HepG2 (cell line): ENCODE measurements around the gene CCL27. TPM values are rescaled to one million over a fixed set of nuclear protein-coding genes. Genes with fewer than 3 reads are reported as not detected.

Source experiments
- AGO2 ChIP-seq: fragments of 200-400 bp; formaldehyde crosslinking; optimal IDR thresholded peaks from 2 replicates; pipeline ENCODE3; 2017; ENCODE audit warnings: mild to moderate bottlenecking, low read depth, low read length, moderate library complexity
- HNF1A ChIP-seq, 2 experiments: sonication (generic) in 1 of 2; formaldehyde crosslinking in 1 of 2; IDR thresholded peaks; 2 replicates each; pipeline versions ENCODE4 v1.4.0 to v1.6.1; 2016 to 2020; ENCODE audit warnings: borderline replicate concordance in 1 of 2, low read depth in 1 of 2, mild to moderate bottlenecking in 1 of 2, missing genetic modification reagents in 1 of 2
- MTA3 ChIP-seq: sonication (generic); formaldehyde crosslinking; IDR thresholded peaks from 2 replicates; pipeline ENCODE4 v1.4.0; 2020; ENCODE audit warnings: missing genetic modification reagents
- RFX5 ChIP-seq: IDR thresholded peaks from 2 replicates; pipeline ENCODE4 v1.6.1; 2011; ENCODE audit warnings: low read depth, low read length, improper control_type of control experiment
- TARDBP ChIP-seq: sonication (generic); formaldehyde crosslinking; IDR thresholded peaks from 2 replicates; pipeline ENCODE4 v1.8.0; 2022; ENCODE audit warnings: mild to moderate bottlenecking, missing genetic modification reagents
- ZNF558 ChIP-seq: sonication (generic); formaldehyde crosslinking; IDR thresholded peaks from 2 replicates; pipeline ENCODE4 v1.9.0; 2022; ENCODE audit warnings: mild to moderate bottlenecking, missing genetic modification reagents, borderline replicate concordance
- polyA plus RNA-seq, 8 experiments: library from polyadenylated mRNA; depleted of rRNA in 3 of 8; stranded (reverse) in 7 of 8; unstranded in 1 of 8; fragments of >200 nt; fragmentation: Illumina TruSeq in 4 of 8; extraction: Trizol in 4 of 8; gene quantifications; 2 replicates each; pipeline versions ENCODE4 v1.2.1 to v1.2.3, GENCODE V29; 2011 to 2016; ENCODE audit warnings: low read depth in 4 of 8, missing spikeins in 1 of 8, mixed read lengths in 1 of 8; ENCODE audit not compliant: insufficient read depth in 1 of 8
- total RNA-seq, 5 experiments: library from RNA; depleted of rRNA; stranded (reverse); fragments of >200 nt; fragmentation: Illumina TruSeq; extraction: Trizol; gene quantifications; 2 replicates each; pipeline ENCODE4 v1.2.3, GENCODE V29; 2016; ENCODE audit warnings: low read depth in 1 of 5
- TF ChIP-seq, protein P1 (sequence below): sonication (generic); formaldehyde crosslinking; IDR thresholded peaks from 2 replicates; pipeline ENCODE4 v1.4.0; 2020; ENCODE audit warnings: missing genetic modification reagents, borderline replicate concordance

CCL27 gene
- total and polyA plus RNA-seq, 2 of the 13 experiments (the other 11 are each of a cell fraction or from before 2014, with no cell fraction given) = not detected

DNA sequence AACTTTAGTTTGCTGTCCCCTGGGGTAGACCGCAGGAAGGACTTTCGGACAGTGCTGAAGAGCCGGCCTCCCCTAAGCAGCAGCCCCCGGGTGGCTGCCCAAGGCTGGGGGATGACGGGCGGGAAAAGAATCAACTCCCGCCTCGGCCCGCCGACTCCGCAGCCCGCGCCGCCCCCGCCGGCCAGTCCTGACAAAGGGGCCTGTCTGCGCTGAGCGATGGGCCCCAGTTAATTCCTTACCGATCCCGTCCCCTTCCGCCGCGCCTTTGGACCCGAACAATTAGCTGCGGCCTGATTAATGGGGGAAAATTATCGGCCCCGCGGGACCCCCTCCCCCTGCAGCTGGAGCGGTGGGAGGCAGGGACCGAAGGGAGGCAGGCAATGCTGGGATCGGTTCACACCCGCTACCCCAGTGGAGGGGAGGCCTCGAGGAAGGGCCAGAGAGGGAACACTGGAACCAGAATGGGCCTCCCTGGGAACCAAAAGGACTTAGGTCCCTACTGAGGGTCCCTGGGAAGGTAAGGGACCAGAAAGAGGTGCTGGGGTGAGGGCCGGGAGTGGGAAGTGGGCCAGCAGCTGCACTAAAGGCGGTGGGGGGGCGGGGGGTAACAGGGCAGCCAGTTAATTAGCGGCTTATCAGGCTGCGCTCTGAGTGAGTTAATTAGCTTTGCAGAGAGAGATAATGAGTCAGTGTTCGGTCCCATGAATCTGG lies 37.8 kb downstream of the CCL27 start (continued):
- TF ChIP-seq HNF1A (IDR thresholded peaks at IDR 0.05; ENCODE audit: low read depth) (no peak), HNF1A (CRISPR knock-in tag; IDR thresholded peaks at IDR 0.05; ENCODE audit: borderline replicate concordance) (no peak), AGO2 (no peak), RFX5 (no peak), ZNF558 (CRISPR knock-in tag) (no peak), TARDBP (CRISPR knock-in tag) (no peak), MTA3 (no peak)
- TF ChIP-seq, protein P1, sequence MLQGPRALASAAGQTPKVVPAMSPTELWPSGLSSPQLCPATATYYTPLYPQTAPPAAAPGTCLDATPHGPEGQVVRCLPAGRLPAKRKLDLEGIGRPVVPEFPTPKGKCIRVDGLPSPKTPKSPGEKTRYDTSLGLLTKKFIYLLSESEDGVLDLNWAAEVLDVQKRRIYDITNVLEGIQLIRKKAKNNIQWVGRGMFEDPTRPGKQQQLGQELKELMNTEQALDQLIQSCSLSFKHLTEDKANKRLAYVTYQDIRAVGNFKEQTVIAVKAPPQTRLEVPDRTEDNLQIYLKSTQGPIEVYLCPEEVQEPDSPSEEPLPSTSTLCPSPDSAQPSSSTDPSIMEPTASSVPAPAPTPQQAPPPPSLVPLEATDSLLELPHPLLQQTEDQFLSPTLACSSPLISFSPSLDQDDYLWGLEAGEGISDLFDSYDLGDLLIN (CRISPR knock-in tag) = no peak
